Natural killer cell (primary cell): ENCODE data around the gene FRMPD1. TPM values are rescaled to one million over a fixed set of nuclear protein-coding genes. Genes with fewer than 3 reads are reported as not detected.

ENCODE experiments used
- ATAC-seq, 3 donors: fragments of 150-1000 bp in 2 of 3; fragments of 200-7000 bp in 1 of 3; cut with Tn5 transposase; 1 replicate in 1 of 3; 2 replicates in 2 of 3; pipeline ENCODE4 v1.10.0; 2021; ENCODE audit warnings: mild to moderate bottlenecking in 2 of 3, moderate library complexity in 2 of 3
- DNase-seq, 2 donors: peaks; one replicate each; pipeline versions ENCODE4 v3.0.0 to v3.0.0-alpha.2; 2013 to 2021; ENCODE audit warnings: mixed read lengths in 1 of 2
- H3K27ac ChIP-seq: one replicate; pipeline ENCODE4 v1.5.1; 2013; ENCODE audit warnings: mild to moderate bottlenecking, low read length
- H3K27me3 ChIP-seq: one replicate; pipeline ENCODE4 v1.6.1; 2013; ENCODE audit warnings: low read length; ENCODE audit not compliant: control insufficient read depth, insufficient read depth
- H3K36me3 ChIP-seq: one replicate; pipeline ENCODE4 v1.6.1; 2013; ENCODE audit warnings: low read length; ENCODE audit not compliant: control insufficient read depth, insufficient read depth
- H3K4me1 ChIP-seq: one replicate; pipeline ENCODE4 v1.6.1; 2013; ENCODE audit warnings: low read length; ENCODE audit not compliant: control insufficient read depth, insufficient read depth
- H3K4me3 ChIP-seq: one replicate; pipeline ENCODE4 v1.5.1; 2013; ENCODE audit warnings: low read length
- H3K9me3 ChIP-seq: one replicate; pipeline ENCODE4 v1.6.1; 2013; ENCODE audit warnings: low read length; ENCODE audit not compliant: control insufficient read depth, insufficient read depth
- H3K27ac Mint-ChIP-seq, 2 donors: one replicate each; pipeline ENCODE4 v1.8.0; 2022; ENCODE audit warnings: mild to moderate bottlenecking in 2 of 2, mixed read lengths in 2 of 2, moderate library complexity in 1 of 2
- H3K27me3 Mint-ChIP-seq, 2 donors: one replicate each; pipeline ENCODE4 v1.8.0; 2022; ENCODE audit warnings: low read depth in 2 of 2, mixed read lengths in 2 of 2
- H3K36me3 Mint-ChIP-seq: one replicate; pipeline ENCODE4 v1.8.0; 2022; ENCODE audit warnings: mixed read lengths
- H3K4me1 Mint-ChIP-seq, 2 donors: one replicate each; pipeline ENCODE4 v1.8.0; 2022; ENCODE audit warnings: mixed read lengths in 2 of 2
- H3K4me3 Mint-ChIP-seq: one replicate; pipeline ENCODE4 v1.8.0; 2022; ENCODE audit warnings: mild to moderate bottlenecking, moderate library complexity, mixed read lengths
- H3K9me3 Mint-ChIP-seq, 2 donors: one replicate each; pipeline ENCODE4 v1.8.0; 2022; ENCODE audit warnings: mixed read lengths in 2 of 2
- CTCF ChIP-seq: fragments of 200-600 bp; IDR thresholded peaks from one replicate; pipeline ENCODE4 v1.8.0; 2022; ENCODE audit warnings: antibody characterized with exemption
- WGBS: methylation state at CpG from one replicate; pipeline ENCODE4 v1.1.7; 2013; ENCODE audit warnings: missing lambda C conversion rate; ENCODE audit not compliant: insufficient coverage; 5-methylcytosine and 5-hydroxymethylcytosine counted together
- intact Hi-C: fragments of 100-400 bp; cut with micrococcal nuclease; formaldehyde crosslinking; loops from one replicate; pipeline ENCODE4 v1.14.2; 2022
- total RNA-seq, 4 donors: library from RNA; stranded (reverse); fragments of 120-200 nt in 1 of 4; gene quantifications; one replicate each; pipeline versions ENCODE4 v1.2.3 to v1.2.4, GENCODE V29; 2013 to 2022

Gene FRMPD1
- total RNA-seq, 3 donors from 2014 or later (not counting 1 experiment from before 2014, with no cell fraction given), result not detected

- no peak for TF ChIP-seq CTCF
- Mint-ChIP-seq H3K9me3 (no peaks in the 10 kb centered on the region), H3K27ac (no peak overlapping the region), H3K27me3 (peaks cover 21 to 26% of the 10 kb centered on the region in 2 donors), H3K4me3 (no peak overlapping the region), H3K36me3 (no peaks in the 10 kb centered on the region), H3K4me1 (no peaks in the 10 kb centered on the region)
- H3K4me1 ChIP-seq, result no peaks in the 10 kb centered on the region
- no peak overlapping the region for H3K4me3 ChIP-seq
- WGBS, result 73% methylated on average over 2 of the region's 3 CpGs
- peaks cover 3% of the 10 kb centered on the region for H3K27me3 ChIP-seq
- DNase-seq (no peak), ATAC-seq (no peak)
- H3K9me3 ChIP-seq, result no peaks in the 10 kb centered on the region
- no peaks in the 10 kb centered on the region for H3K36me3 ChIP-seq
- H3K27ac ChIP-seq, result no peak overlapping the region
- intact Hi-C loops, result no loop called here
Measured at GRCh38 chr9:37640246-37640645, 10.5 kb upstream of the FRMPD1 start.

- Mint-ChIP-seq H3K4me1 (no peaks in the 10 kb centered on the region), H3K27me3 (peaks cover 21 to 29% of the 10 kb centered on the region in 2 donors), H3K27ac (no peak overlapping the region), H3K9me3 (no peaks in the 10 kb centered on the region), H3K4me3 (no peak overlapping the region), H3K36me3 (no peaks in the 10 kb centered on the region)
- WGBS, result 90% methylated on average over 1 of the region's 3 CpGs
- no peak overlapping the region for H3K27ac ChIP-seq
- ATAC-seq, result no peak
- intact Hi-C loops, result no loop called here
- H3K9me3 ChIP-seq, result no peaks in the 10 kb centered on the region
- peaks cover 3% of the 10 kb centered on the region for H3K27me3 ChIP-seq
- no peak for TF ChIP-seq CTCF
- H3K4me3 ChIP-seq, result no peak overlapping the region
- no peak for DNase-seq
- H3K36me3 ChIP-seq, result no peaks in the 10 kb centered on the region
- no peaks in the 10 kb centered on the region for H3K4me1 ChIP-seq
Measured at GRCh38 chr9:37641331-37641730, 9.4 kb upstream of the FRMPD1 start.

- Mint-ChIP-seq H3K9me3 (no peaks in the 10 kb centered on the region), H3K27ac (no peak overlapping the region), H3K4me1 (no peaks in the 10 kb centered on the region), H3K4me3 (no peak overlapping the region), H3K36me3 (no peaks in the 10 kb centered on the region), H3K27me3 (peaks cover 24 to 39% of the 10 kb centered on the region in 2 donors)
- H3K36me3 ChIP-seq, result no peaks in the 10 kb centered on the region
- ATAC-seq (no peak), DNase-seq (no peak)
- peaks cover 3% of the 10 kb centered on the region for H3K27me3 ChIP-seq
- no peak overlapping the region for H3K4me3 ChIP-seq
- no peak for TF ChIP-seq CTCF
- no peaks in the 10 kb centered on the region for H3K4me1 ChIP-seq
- intact Hi-C loops, result no loop called here
- H3K9me3 ChIP-seq, result no peaks in the 10 kb centered on the region
- H3K27ac ChIP-seq, result no peak overlapping the region
Measured at GRCh38 chr9:37643214-37643613, 7.5 kb upstream of the FRMPD1 start.

- no peak overlapping the region for H3K27ac ChIP-seq
- no peaks in the 10 kb centered on the region for H3K9me3 Mint-ChIP-seq
- no peak overlapping the region for H3K4me3 Mint-ChIP-seq
- no peaks in the 10 kb centered on the region for H3K36me3 Mint-ChIP-seq
- no peaks in the 10 kb centered on the region for H3K9me3 ChIP-seq
- H3K27me3 Mint-ChIP-seq, result peaks cover 38 to 54% of the 10 kb centered on the region in 2 donors
- no peaks in the 10 kb centered on the region for H3K36me3 ChIP-seq
- 54% methylated on average over 4 of the region's 5 CpGs for WGBS
- no peak for DNase-seq
- peaks cover 5 to 7% of the 10 kb centered on the region in 2 donors for H3K4me1 Mint-ChIP-seq
- peaks cover 4% of the 10 kb centered on the region for H3K4me1 ChIP-seq
- ATAC-seq, result no peak
- H3K4me3 ChIP-seq, result no peak overlapping the region
- no peak overlapping the region for H3K27ac Mint-ChIP-seq
- peaks cover 6% of the 10 kb centered on the region for H3K27me3 ChIP-seq
- TF ChIP-seq CTCF, result no peak
- intact Hi-C loops, result no loop called here
Measured at GRCh38 chr9:37645903-37646506, 4.7 kb upstream of the FRMPD1 start.
